HG02642 (cell line): Measurements from ENCODE around the gene MYO10.
"Not testable (repeated sequence)": the region's sequence is repeated elsewhere in the genome, so short reads cannot be mapped to it uniquely, and the experiment has no call there.

Source experiments
- ATAC-seq: cut with Tn5 transposase; IDR thresholded peaks from one replicate; pipeline ENCODE4 v1.9.1; 2021; ENCODE audit warnings: mild to moderate bottlenecking; ENCODE audit not compliant: unreplicated experiment, poor library complexity

MYO10 gene

GRCh38 chr5:16732356-16732755 lies 203.7 kb downstream of the MYO10 start:
- no peak for ATAC-seq

- ATAC-seq, result peak; percentile 55
Measured at GRCh38 chr5:16727755-16728325, 208.2 kb downstream of the MYO10 start.

GRCh38 chr5:16726538-16726946 lies 209.5 kb downstream of the MYO10 start:
- no peak for ATAC-seq

GRCh38 chr5:16725575-16725974 lies 210.5 kb downstream of the MYO10 start:
- no peak for ATAC-seq

GRCh38 chr5:16723821-16724220 lies 212.3 kb downstream of the MYO10 start:
- no peak for ATAC-seq

- ATAC-seq, result no peak
Measured at GRCh38 chr5:16722097-16722495, 214.0 kb downstream of the MYO10 start.

DNA sequence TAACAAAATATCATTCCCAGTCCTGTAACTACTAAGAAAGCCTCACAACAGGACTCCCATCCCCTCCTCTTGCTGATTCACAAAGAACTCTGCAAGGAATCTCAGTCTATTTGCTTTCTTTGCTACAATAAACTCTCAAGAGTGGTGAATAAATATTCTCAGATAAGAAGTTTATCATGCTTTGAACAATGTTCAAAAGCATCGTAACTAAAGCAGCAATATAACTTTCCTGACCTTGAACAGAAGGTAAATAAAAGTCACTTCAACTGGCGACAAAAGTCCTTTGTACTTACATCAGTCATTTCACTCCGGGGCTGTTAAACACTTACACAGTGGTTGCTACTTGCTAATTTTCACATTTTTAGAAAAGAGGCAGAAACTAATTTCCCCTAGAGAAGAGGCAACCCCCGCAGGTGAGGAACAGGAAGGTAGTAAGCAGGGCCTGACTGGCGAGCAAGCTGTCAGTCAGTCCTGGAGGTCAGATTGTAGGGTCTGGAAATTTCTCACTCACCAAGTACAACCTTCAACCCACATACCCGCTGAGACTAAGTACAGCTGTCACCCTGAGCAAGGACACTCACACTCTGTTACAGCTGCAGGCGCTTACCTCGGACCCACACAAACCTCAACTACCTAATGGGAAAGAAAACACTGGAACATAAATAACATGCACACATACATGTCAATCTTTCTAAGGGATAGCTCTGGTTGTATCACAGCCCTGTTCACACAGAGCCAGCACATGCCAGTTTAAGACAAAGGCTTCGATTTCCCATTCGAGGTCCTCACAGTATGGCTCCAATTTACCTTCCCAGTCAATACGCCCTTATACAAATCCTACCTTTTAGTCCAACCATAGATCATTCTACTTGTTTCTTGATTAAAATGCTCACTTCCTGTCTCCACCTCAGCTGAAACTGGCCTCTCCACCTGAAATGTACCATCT lies 214.7 kb downstream of the MYO10 start:
- no peak for ATAC-seq

GRCh38 chr5:16718036-16718435 lies 218.1 kb downstream of the MYO10 start:
- not testable (repeated sequence) for ATAC-seq

DNA sequence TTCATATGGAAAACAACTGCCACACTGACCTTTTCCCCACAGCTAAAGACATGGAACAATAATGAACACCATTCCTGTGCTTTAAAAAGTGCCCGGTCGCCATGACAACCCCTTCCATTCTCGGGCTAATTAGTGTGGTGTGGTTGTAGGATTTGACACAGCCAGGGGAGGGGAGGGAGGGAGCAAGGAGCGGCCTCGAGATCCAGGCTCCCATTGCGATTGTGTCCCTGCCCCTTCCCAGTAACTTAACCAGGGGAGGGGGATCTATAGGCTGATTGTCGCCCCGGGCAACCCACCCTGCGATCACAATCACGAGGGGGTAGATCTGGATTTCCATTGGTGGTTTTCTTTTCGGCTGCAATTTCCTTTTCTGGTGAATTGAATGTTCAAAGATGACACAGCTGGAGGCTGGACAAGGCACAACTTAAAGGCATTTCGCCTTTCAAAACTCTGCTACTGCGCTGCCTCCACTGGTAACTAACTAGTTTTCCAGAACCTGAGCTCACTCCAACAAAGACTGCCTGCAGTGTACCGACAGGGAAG lies 222.6 kb downstream of the MYO10 start:
- no peak for ATAC-seq

GRCh38 chr5:16712620-16713019 lies 223.5 kb downstream of the MYO10 start:
- no peak for ATAC-seq

GRCh38 chr5:16712178-16712577 lies 223.9 kb downstream of the MYO10 start:
- no peak for ATAC-seq

DNA sequence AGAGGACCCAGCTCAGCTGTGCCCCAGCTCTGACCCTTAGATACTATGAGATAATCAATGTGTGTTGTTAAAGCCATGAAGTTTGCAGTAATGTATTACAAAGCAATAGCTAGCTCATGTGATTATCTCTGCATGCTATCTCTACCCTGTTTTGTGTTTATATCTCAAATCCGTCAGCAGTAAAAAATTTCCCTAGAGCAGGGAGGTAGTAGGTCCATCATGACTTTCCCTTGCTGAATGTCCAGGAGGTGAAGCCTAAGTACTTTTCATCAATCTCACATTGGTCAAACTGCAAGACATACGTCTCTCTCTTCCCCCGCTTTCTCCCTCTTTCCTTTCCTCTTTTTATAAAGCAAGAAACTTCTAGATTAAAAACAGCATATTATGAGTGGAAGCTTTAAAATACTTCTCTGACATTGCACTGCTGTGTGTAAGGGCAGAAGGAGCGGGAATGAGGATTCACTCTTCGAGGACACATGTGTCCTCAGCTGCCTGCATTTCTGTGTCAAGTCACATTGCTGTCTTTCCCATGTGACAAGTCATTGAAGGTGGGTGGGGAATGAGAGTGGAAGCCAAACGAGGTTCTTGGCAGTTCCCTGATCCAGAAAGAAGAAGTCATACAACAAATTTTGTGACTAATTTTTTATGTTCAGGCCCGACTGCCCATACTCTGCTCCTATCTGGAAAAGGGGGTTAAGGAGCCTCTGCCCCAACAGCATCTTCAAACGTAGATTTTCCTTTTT lies 226.2 kb downstream of the MYO10 start:
- no peak for ATAC-seq

DNA sequence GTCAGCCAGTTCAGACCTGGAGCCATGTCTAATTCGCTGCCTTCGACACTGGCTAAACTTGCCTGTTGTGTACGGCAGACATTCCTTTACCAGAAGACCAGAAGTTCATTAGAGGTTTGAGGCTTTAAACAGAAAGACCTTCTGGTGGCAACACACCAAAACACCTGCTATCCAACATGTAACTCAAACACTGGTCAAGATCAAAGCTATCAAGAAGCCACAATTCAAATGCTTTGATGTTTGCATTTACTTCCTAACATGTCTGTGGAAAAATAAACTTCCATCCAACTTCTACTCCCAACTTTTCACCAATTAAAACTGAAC lies 228.3 kb downstream of the MYO10 start:
- no peak for ATAC-seq

GRCh38 chr5:16707168-16707868 lies 228.8 kb downstream of the MYO10 start:
- no peak for ATAC-seq

- ATAC-seq, result no peak
Measured at GRCh38 chr5:16704945-16705344, 231.1 kb downstream of the MYO10 start.

DNA sequence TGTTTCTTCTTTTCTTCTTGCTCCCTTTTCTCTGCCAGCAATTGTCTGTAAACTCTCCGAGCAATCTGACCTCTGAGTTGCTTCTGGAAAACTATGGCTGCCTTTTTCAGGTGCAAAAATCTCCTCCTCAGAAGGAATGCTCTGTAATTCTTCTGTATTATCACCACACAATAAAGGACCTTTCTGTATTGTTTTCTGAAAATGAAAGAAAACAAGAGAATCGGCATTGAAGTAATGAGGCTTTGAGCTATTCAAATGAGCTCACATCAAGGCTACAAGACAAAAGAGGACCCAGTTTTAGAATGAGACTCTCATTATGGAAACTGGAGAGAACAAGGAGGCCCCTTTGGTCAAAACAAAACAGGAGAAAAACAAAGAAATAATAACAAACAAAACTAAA lies 233.1 kb downstream of the MYO10 start:
- no peak for ATAC-seq

- no peak for ATAC-seq
Measured at GRCh38 chr5:16701134-16702099, 234.7 kb downstream of the MYO10 start.

DNA sequence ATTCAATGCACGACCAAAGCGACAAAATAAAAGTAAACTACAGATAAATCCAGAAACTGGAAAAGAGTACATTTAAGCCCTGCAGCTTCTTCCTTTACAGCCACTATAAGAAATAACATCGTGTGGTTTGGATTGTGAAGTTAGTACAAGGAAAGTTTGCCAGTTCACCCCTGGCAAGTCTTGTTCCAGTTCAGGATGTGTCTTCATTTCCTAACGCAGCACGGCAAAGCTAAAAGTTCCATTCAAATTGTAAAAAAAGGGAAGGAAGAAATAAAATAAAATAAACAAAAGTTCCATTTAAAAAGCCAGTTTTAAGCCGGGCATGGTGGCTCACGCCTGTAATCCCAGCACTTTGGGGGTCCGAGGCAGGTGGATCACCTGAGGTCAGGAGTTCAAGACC lies 236.0 kb downstream of the MYO10 start:
- no peak for ATAC-seq

DNA sequence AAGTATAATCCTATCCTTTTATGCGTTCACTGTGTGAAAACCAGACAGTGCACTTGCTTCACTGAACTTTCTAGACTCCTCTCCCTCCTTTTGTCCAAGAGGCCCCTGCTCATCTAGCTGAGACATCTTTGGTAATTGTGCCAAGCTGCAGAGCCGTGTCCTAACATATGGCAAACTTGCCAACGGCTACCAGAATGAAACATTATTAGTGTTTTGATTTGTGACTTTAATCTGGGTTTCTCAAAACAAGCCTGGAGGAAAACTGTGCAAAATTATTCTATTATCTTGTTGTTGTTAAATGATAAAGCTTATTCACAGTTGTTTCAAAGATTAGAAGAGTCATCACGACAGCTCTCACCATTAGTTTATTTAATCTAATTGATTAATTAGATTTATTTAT lies 240.3 kb downstream of the MYO10 start:
- no peak for ATAC-seq
